Left cardiac atrium (tissue), 4 donors: Measurements from ENCODE around the gene TGM1. TPM values are rescaled to one million over a fixed set of nuclear protein-coding genes. Genes with fewer than 3 reads are reported as not detected.
"Not testable (repeated sequence)": the region's sequence is repeated elsewhere in the genome, so short reads cannot be mapped to it uniquely, and the experiment has no call there.

Experiments used
- ATAC-seq, 2 donors: fragments of 200-7000 bp; cut with Tn5 transposase; one replicate each; pipeline ENCODE4 v1.9.1; 2020; ENCODE audit warnings: mild to moderate bottlenecking in 2 of 2, moderate library complexity in 2 of 2
- DNase-seq: peaks from one replicate; pipeline ENCODE4 v3.0.0-alpha.2; 2020
- intact Hi-C, 2 donors: fragments of 100-400 bp; cut with DNase I; formaldehyde crosslinking; loops; one replicate each; pipeline versions ENCODE4 v1.14.1 to v1.15.1; 2022 to 2023
- total RNA-seq, 2 donors: library from RNA; stranded (reverse); fragmentation: NEBNext Ultra II Directional; extraction: Animal tissue kit (Norgen Biotek cat#: 25700); gene quantifications; one replicate each; pipeline ENCODE4 v1.2.1, GENCODE V29; 2021
- donor health status: DM: no; HTN: yes; CAD: no.
- donor health status: DM: no; HTN: yes; CAD: no; lungs with severe emphysema.
- donor health status: DM: yes; HTN: yes; CAD: no.
- donor health status: Dilated cardiomyopathy.

TGM1 gene
- total RNA-seq, 2 donors from 2014 or later = 5.5 to 6.4 TPM

GRCh38 chr14:24222987-24223386 lies 40.0 kb downstream of the TGM1 start:
- ATAC-seq, DNase-seq, intact Hi-C loops: not testable (repeated sequence)

- no peak for ATAC-seq
- intact Hi-C loops = no loop called here
- DNase-seq = no peak
Observed at GRCh38 chr14:24219521-24219920, 43.5 kb downstream of the TGM1 start.

- no peak for ATAC-seq
- intact Hi-C loops = no loop called here
Observed at GRCh38 chr14:24219080-24219479, 43.9 kb downstream of the TGM1 start.

GRCh38 chr14:24216876-24217275 lies 46.1 kb downstream of the TGM1 start:
- DNase-seq, ATAC-seq, intact Hi-C loops: not testable (repeated sequence)

More at GRCh38 chr14:24219080-24219479, 43.9 kb downstream of the TGM1 start:
- no peak for DNase-seq

- intact Hi-C loops = no loop called here
- ATAC-seq = no peak
Observed at GRCh38 chr14:24216345-24216699, 46.7 kb downstream of the TGM1 start.

GRCh38 chr14:24215495-24216344 lies 47.3 kb downstream of the TGM1 start, which contains the start of gene MDP1:
MDP1 (minus strand) TSS chr14:24216066; CDS start chr14:24215955, 111 bp downstream.
- intact Hi-C loops = no loop called here
- DNase-seq = peak; percentile 89
- ATAC-seq = peak; percentile 74 to 80

More at GRCh38 chr14:24216345-24216699, 46.7 kb downstream of the TGM1 start:
- DNase-seq = no peak

- intact Hi-C loops = no loop called here
- no peak for ATAC-seq
- no peak for DNase-seq
Observed at GRCh38 chr14:24213866-24214662, 48.9 kb downstream of the TGM1 start.

GRCh38 chr14:24212924-24213865 lies 49.8 kb downstream of the TGM1 start, which contains the start of gene CHMP4A:
CHMP4A (minus strand) TSS chr14:24213488; CDS start chr14:24213439, 49 bp downstream.
- DNase-seq (peak; percentile 99), ATAC-seq (peak; percentile 93 to 95)
- intact Hi-C loops = no loop called here

GRCh38 chr14:24211311-24211710 lies 51.7 kb downstream of the TGM1 start:
- ATAC-seq (no peak), DNase-seq (no peak)
- intact Hi-C loops = no loop called here

GRCh38 chr14:24207625-24208024 lies 55.4 kb downstream of the TGM1 start:
- intact Hi-C loops = no loop called here
- no peak for DNase-seq
- no peak for ATAC-seq

GRCh38 chr14:24207104-24207551 lies 55.8 kb downstream of the TGM1 start:
- intact Hi-C loops = no loop called here
- no peak for DNase-seq
- no peak for ATAC-seq

- ATAC-seq (no peak), DNase-seq (no peak)
- intact Hi-C loops = no loop called here
Observed at GRCh38 chr14:24206260-24207103, 56.5 kb downstream of the TGM1 start.

GRCh38 chr14:24204163-24205146 lies 58.5 kb downstream of the TGM1 start:
- ATAC-seq = no peak
- no peak for DNase-seq
- intact Hi-C loops = no loop called here

GRCh38 chr14:24203249-24203886 lies 59.6 kb downstream of the TGM1 start:
- intact Hi-C loops, DNase-seq, ATAC-seq: not testable (repeated sequence)

- DNase-seq, ATAC-seq, intact Hi-C loops: not testable (repeated sequence)
Observed at GRCh38 chr14:24202538-24202937, 60.4 kb downstream of the TGM1 start.
